ENCODE measurements around the gene IQCM.
"Not testable (repeated sequence)": the region's sequence is repeated elsewhere in the genome, so short reads cannot be mapped to it uniquely, and the experiment has no call there.

Gene IQCM

DNA sequence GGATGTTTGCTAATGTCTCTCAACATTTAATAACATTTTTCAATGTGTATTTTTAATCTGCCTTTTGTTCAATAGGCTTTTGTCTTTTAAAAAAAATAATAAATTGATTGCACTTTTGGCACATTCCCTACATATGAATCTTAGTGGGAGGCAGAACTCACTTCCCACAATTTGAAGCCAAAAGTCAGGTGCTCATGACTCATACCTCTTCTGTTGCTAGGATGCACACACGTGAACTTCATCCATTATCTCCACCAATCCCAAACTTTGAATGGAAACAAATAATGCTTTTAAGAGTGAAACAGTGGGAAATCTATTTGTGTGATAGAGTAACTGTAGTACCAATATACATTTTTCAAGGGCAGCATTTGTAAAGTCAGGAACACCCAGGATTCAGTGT lies 260.5 kb downstream of the IQCM start:
- DNase-seq: no peak

GRCh38 chr4:149553959-149554520 lies 261.6 kb downstream of the IQCM start:
- no peak for DNase-seq

- DNase-seq: no peak
These were observed 263.0 kb downstream of the IQCM start for GRCh38 chr4:149552601-149553000.

DNA sequence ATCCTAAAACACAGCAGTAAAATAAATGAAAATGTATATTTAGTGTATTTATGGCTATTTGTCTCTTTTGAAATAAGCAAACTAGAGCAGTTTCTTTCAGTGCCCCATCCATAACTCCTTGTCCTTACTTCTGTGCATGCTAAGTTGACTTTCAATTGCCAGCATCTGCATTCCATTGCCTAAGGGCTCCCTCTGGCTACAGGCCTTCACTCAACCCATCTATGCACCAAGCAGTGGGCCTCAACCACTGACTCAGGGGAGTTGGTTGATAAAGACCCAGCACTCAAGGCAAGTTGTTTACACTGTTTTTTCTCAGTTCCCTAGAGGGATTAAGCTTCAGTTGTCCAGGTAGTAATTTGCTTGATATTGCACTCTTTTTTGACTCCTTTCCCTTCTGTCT lies 265.7 kb downstream of the IQCM start:
- DNase-seq: no peak

GRCh38 chr4:149534779-149535178 lies 280.9 kb downstream of the IQCM start:
- no peak for DNase-seq

DNA sequence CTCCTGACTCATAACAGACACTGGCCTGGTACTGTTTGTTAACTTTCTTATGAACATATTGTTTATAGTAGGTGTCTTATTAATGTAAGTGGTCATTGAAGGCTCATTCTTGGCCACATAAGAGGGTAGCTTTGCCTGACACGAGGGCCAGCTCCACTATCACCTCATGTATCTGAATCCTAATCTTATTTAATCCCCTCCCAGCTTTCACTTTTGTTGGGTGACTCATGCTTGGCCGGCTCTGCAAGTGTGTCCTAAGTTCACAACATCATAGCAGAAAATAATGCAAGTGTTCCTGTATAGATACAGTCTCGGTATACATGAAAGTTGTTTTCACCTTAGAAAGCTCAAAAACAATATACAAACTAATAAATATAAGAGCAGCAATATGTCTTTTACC lies 283.8 kb downstream of the IQCM start:
- no peak for DNase-seq

GRCh38 chr4:149523039-149523438 lies 292.6 kb downstream of the IQCM start:
- DNase-seq: no peak

- DNase-seq: no peak
These were observed 293.8 kb downstream of the IQCM start for GRCh38 chr4:149521611-149522425.

GRCh38 chr4:149518471-149518870 lies 297.2 kb downstream of the IQCM start:
- no peak for DNase-seq

- DNase-seq: no peak
These were observed 302.6 kb downstream of the IQCM start for GRCh38 chr4:149513081-149513480.

- no peak for DNase-seq
These were observed 303.1 kb downstream of the IQCM start for GRCh38 chr4:149512501-149512900.

GRCh38 chr4:149511558-149512298 lies 303.9 kb downstream of the IQCM start:
- DNase-seq: no peak

DNA sequence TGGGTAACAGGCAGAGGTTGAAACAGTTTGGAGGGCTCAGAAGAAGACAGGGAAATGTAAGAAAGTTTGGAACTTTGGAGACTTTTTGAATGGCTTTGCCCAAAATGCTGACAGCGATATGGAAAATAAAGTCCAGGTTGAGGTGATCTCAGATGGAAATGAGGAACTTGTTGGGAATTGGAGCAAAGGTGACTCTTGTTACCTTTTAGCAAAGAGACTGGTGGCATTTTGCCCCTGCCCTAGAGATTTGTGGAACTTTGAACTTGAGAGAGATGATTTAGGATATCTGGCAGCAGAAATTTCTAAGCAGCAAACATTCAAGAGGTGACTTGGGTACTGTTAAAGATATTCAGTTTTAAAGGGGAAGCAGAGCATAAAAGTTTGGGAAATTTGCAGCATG lies 308.3 kb downstream of the IQCM start:
- not testable (repeated sequence) for DNase-seq

GRCh38 chr4:149500806-149501205 lies 314.8 kb downstream of the IQCM start:
- no peak for DNase-seq

GRCh38 chr4:149499726-149500125 lies 315.9 kb downstream of the IQCM start:
- no peak for DNase-seq

- no peak for DNase-seq
These were observed 317.4 kb downstream of the IQCM start for GRCh38 chr4:149498246-149498645.

- no peak for DNase-seq
These were observed 322.2 kb downstream of the IQCM start for GRCh38 chr4:149493492-149493891.

- DNase-seq: no peak
These were observed 326.3 kb downstream of the IQCM start for GRCh38 chr4:149489321-149489720.

GRCh38 chr4:149486861-149487260 lies 328.8 kb downstream of the IQCM start:
- no peak for DNase-seq

DNA sequence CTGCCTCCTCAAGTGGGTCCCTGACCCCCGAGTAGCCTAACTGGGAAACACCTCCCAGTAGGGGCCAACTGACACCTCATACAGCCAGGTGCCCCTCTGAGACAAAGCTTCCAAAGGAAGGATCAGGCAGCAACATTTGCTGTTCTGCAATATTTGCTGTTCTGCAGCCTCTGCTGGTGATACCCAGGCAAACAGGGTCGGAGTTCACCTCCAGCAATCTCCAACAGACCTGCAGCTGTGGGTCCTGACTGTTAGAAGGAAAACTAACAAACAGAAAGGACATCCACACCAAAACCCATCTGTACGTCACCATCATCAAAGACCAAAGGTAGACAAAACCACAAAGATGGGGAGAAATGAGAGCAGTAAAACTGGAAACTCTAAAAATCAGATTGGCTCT lies 347.0 kb downstream of the IQCM start:
- DNase-seq: not testable (repeated sequence)

- no peak for DNase-seq
These were observed 349.2 kb downstream of the IQCM start for GRCh38 chr4:149466446-149466845.

DNA sequence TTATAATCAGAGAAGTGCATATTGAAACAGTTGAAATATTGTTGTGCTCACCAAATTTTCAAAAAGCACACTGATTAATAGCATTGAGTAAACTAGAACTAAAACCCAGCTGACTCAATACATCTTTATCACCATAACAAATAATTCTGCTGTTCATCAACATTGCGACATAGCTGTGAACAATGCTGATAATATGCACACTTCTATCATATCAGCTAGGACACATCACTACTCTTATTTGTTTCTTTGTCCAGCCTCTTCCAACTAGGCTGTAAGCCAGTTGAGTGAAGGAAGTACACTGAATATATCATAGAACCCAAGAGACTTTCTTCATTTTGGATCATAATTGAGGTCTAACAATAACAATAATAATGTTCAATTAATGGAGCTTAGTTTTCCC lies 349.7 kb downstream of the IQCM start:
- no peak for DNase-seq

DNA sequence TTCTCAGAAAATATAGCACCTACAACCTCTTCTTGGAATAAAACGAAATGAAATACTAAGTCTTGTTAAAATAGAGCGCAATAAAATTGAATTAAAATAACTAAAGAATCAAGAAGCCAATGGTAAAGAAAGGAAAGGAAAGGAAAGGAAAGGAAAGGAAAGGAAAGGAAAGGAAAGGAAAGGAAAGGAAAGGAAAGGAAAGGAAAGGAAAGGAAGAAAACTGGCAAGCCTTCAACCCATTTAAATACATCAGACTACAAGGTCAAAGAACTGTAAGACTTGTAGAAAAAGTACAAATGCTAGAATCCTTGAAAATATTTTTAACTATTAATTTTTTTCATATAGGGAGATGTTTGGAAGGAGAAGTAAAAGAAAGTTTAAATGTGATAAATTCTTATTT lies 372.1 kb downstream of the IQCM start:
- no peak for DNase-seq

DNA sequence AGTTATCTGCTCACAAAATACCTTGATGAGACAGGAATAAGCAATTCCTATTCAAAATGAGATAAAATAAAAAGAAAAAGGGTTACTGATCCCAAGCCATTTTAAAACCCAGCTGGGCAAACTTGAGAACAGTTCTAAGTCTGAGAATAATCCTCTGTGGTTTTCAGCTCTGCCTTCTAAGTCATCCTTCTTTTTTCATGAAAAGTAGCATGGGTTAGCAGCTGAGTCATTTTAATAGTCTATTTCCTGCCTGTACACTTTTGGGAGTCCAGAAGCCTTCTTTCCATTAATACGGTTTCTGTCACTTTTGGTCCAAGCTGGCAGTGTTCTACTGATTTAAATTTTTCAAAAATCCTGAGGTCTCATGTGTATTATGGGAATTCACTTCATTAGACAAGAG lies 374.3 kb downstream of the IQCM start:
- no peak for DNase-seq

Data from T1000 (cell line).